ENCODE results near the gene GLG1.
"Not testable (repeated sequence)": the region's sequence is repeated elsewhere in the genome, so short reads cannot be mapped to it uniquely, and the experiment has no call there.

Gene GLG1

GRCh38 chr16:74575175-74575806 is 31.6 kb downstream of the GLG1 start:
- DNase-seq (ENCODE audit: low read depth in 2 of 2), result no peak

- DNase-seq (ENCODE audit: low read depth in 2 of 2), result no peak
These were observed 32.8 kb downstream of the GLG1 start for GRCh38 chr16:74574146-74574545.

- no peak for DNase-seq (ENCODE audit: low read depth in 2 of 2)
These were observed 33.3 kb downstream of the GLG1 start for GRCh38 chr16:74573622-74574021.

GRCh38 chr16:74570412-74571301 is 36.3 kb downstream of the GLG1 start:
- DNase-seq (ENCODE audit: low read depth in 2 of 2), result no peak

- DNase-seq (ENCODE audit: low read depth in 2 of 2), result no peak
These were observed 37.8 kb downstream of the GLG1 start for GRCh38 chr16:74568961-74569631.

- no peak for DNase-seq (ENCODE audit: low read depth in 2 of 2)
These were observed 39.0 kb downstream of the GLG1 start for GRCh38 chr16:74567901-74568300.

- DNase-seq (ENCODE audit: low read depth in 2 of 2), result no peak
These were observed 41.5 kb downstream of the GLG1 start for GRCh38 chr16:74565378-74565777.

- DNase-seq (ENCODE audit: low read depth in 2 of 2), result no peak
These were observed 42.4 kb downstream of the GLG1 start for GRCh38 chr16:74564451-74564984.

GRCh38 chr16:74563828-74564263 is 43.1 kb downstream of the GLG1 start:
- peak in 1 of 2 donors; percentile 8 for DNase-seq (ENCODE audit: low read depth in 2 of 2)

GRCh38 chr16:74562117-74562516 is 44.8 kb downstream of the GLG1 start:
- DNase-seq (ENCODE audit: low read depth in 2 of 2), result no peak

- no peak for DNase-seq (ENCODE audit: low read depth in 2 of 2)
These were observed 45.3 kb downstream of the GLG1 start for GRCh38 chr16:74561626-74562025.

GRCh38 chr16:74560912-74561311 is 46.0 kb downstream of the GLG1 start:
- DNase-seq (ENCODE audit: low read depth in 2 of 2), result no peak

GRCh38 chr16:74558873-74559272 is 48.0 kb downstream of the GLG1 start:
- no peak for DNase-seq (ENCODE audit: low read depth in 2 of 2)

- DNase-seq (ENCODE audit: low read depth in 2 of 2), result no peak
These were observed 49.6 kb downstream of the GLG1 start for GRCh38 chr16:74557275-74557674.

- no peak for DNase-seq (ENCODE audit: low read depth in 2 of 2)
These were observed 50.5 kb downstream of the GLG1 start for GRCh38 chr16:74556375-74556922.

GRCh38 chr16:74552357-74552756 is 54.6 kb downstream of the GLG1 start:
- not testable (repeated sequence) for DNase-seq (ENCODE audit: low read depth in 2 of 2)

- not testable (repeated sequence) for DNase-seq (ENCODE audit: low read depth in 2 of 2)
These were observed 56.5 kb downstream of the GLG1 start for GRCh38 chr16:74550227-74551019.

- DNase-seq (ENCODE audit: low read depth in 2 of 2), result not testable (repeated sequence)
These were observed 60.8 kb downstream of the GLG1 start for GRCh38 chr16:74546112-74546511.

- not testable (repeated sequence) for DNase-seq (ENCODE audit: low read depth in 2 of 2)
These were observed 63.9 kb downstream of the GLG1 start for GRCh38 chr16:74542911-74543578.

GRCh38 chr16:74540663-74541062 is 66.3 kb downstream of the GLG1 start:
- not testable (repeated sequence) for DNase-seq (ENCODE audit: low read depth in 2 of 2)

Data from stimulated activated CD4-positive, alpha-beta T cell treated with anti-CD3 and anti-CD28 coated beads, Interleukin-4, amount 100 ng/mL, for 48 hours (primary cell).